Peyer's patch (tissue), 4 donors: Measurements from ENCODE around the gene MKI67.

Experiments
- CTCF ChIP-seq, 6 experiments: fragments of 450-650 bp in 4 of 6; fragments of 200-600 bp in 2 of 6; sonication (generic) in 1 of 6; IDR thresholded peaks; one replicate each; pipeline ENCODE4 v1.5.1; 2017 to 2019; ENCODE audit warnings: antibody characterized with exemption in 6 of 6, mild to moderate bottlenecking in 3 of 6, moderate library complexity in 1 of 6
- POLR2A ChIP-seq, 2 donors: fragments of 450-650 bp; IDR thresholded peaks; one replicate each; pipeline ENCODE4 v1.5.1; 2017; ENCODE audit warnings: antibody characterized with exemption in 2 of 2, mild to moderate bottlenecking in 2 of 2, moderate library complexity in 2 of 2

GRCh38 chr10:128111696-128112095 lies 14.5 kb downstream of the MKI67 start:
- no peak for TF ChIP-seq CTCF (IDR thresholded peaks at IDR 0.05)
- TF ChIP-seq POLR2A (IDR thresholded peaks at IDR 0.05) = no peak
